Epidermal melanocyte (primary cell): ENCODE data around the gene IGF1.
"Not testable (repeated sequence)": the region's sequence is repeated elsewhere in the genome, so short reads cannot be mapped to it uniquely, and the experiment has no call there.

Source experiments
- DNase-seq: peaks from one replicate; pipeline ENCODE4 v3.0.0; 2011; ENCODE audit warnings: low spot score; ENCODE audit not compliant: insufficient read length

IGF1 gene

GRCh38 chr12:102390068-102390467, 90.3 kb downstream of the IGF1 start:
- no peak for DNase-seq

GRCh38 chr12:102388469-102388868, 91.9 kb downstream of the IGF1 start:
- no peak for DNase-seq

- no peak for DNase-seq
Observed at GRCh38 chr12:102385343-102385742, 95.0 kb downstream of the IGF1 start.

- no peak for DNase-seq
Observed at GRCh38 chr12:102379346-102380162, 100.8 kb downstream of the IGF1 start.

- DNase-seq = no peak
Observed at GRCh38 chr12:102376781-102377180, 103.6 kb downstream of the IGF1 start.

GRCh38 chr12:102376181-102376747, 104.1 kb downstream of the IGF1 start:
- no peak for DNase-seq

- DNase-seq = no peak
Observed at GRCh38 chr12:102374190-102374589, 106.2 kb downstream of the IGF1 start.

- no peak for DNase-seq
Observed at GRCh38 chr12:102372087-102372486, 108.3 kb downstream of the IGF1 start.

GRCh38 chr12:102371165-102371564, 109.2 kb downstream of the IGF1 start:
- no peak for DNase-seq

GRCh38 chr12:102369876-102370275, 110.5 kb downstream of the IGF1 start:
- DNase-seq = no peak

GRCh38 chr12:102365365-102365764, 115.0 kb downstream of the IGF1 start:
- DNase-seq = no peak

GRCh38 chr12:102364709-102365108, 115.7 kb downstream of the IGF1 start:
- DNase-seq = no peak

- DNase-seq = no peak
Observed at GRCh38 chr12:102356690-102357089, 123.7 kb downstream of the IGF1 start.

GRCh38 chr12:102354281-102354680, 126.1 kb downstream of the IGF1 start:
- not testable (repeated sequence) for DNase-seq

- DNase-seq = no peak
Observed at GRCh38 chr12:102351322-102351721, 129.0 kb downstream of the IGF1 start.

- DNase-seq = no peak
Observed at GRCh38 chr12:102350070-102350469, 130.3 kb downstream of the IGF1 start.

- DNase-seq = no peak
Observed at GRCh38 chr12:102349079-102349478, 131.3 kb downstream of the IGF1 start.

- no peak for DNase-seq
Observed at GRCh38 chr12:102347811-102348210, 132.6 kb downstream of the IGF1 start.
